ENCODE measurements around the gene DTX1.

DTX1 gene

GRCh38 chr12:113130457-113131135 lies 74.1 kb downstream of the DTX1 start:
- Histone ChIP-seq H3K27me3 (ENCODE audit: insufficient read depth, low read depth) (no peaks in the 10 kb centered on the region), H3K4me3 (IDR thresholded peaks at IDR 0.05; ENCODE audit: insufficient read depth, low read depth, low read length) (no peak overlapping the region), H2AFZ (ENCODE audit: low read depth) (no peak overlapping the region), H3K79me2 (ENCODE audit: insufficient read depth, low read depth) (no peaks in the 10 kb centered on the region), H3K9ac (no peak overlapping the region), H3K4me2 (no peak overlapping the region), H3K36me3 (ENCODE audit: insufficient read depth) (no peaks in the 10 kb centered on the region), H4K20me1 (ENCODE audit: insufficient read depth) (no peaks in the 10 kb centered on the region), H3K27ac (no peak overlapping the region), H3K4me1 (ENCODE audit: low read depth, poor library complexity, severe bottlenecking) (peaks cover 5% of the 10 kb centered on the region)
- no peak for TF ChIP-seq CTCF (conservative IDR thresholded peaks at IDR 0.05; ENCODE audit: low read depth, low read length)

- peaks cover 5% of the 10 kb centered on the region for H3K4me1 ChIP-seq (ENCODE audit: low read depth, poor library complexity, severe bottlenecking)
- no peak for TF ChIP-seq CTCF (conservative IDR thresholded peaks at IDR 0.05; ENCODE audit: low read depth, low read length)
- H3K27ac ChIP-seq = no peak overlapping the region
- H3K27me3 ChIP-seq (ENCODE audit: insufficient read depth, low read depth) = no peaks in the 10 kb centered on the region
- H3K36me3 ChIP-seq (ENCODE audit: insufficient read depth) = no peaks in the 10 kb centered on the region
- no peak overlapping the region for H3K4me2 ChIP-seq
- no peak overlapping the region for H3K9ac ChIP-seq
- H4K20me1 ChIP-seq (ENCODE audit: insufficient read depth) = no peaks in the 10 kb centered on the region
- H3K79me2 ChIP-seq (ENCODE audit: insufficient read depth, low read depth) = no peaks in the 10 kb centered on the region
- no peak overlapping the region for H2AFZ ChIP-seq (ENCODE audit: low read depth)
- H3K4me3 ChIP-seq (IDR thresholded peaks at IDR 0.05; ENCODE audit: insufficient read depth, low read depth, low read length) = no peak overlapping the region
Measured at GRCh38 chr12:113131556-113131955, 75.0 kb downstream of the DTX1 start.

- Histone ChIP-seq H3K27ac (no peak overlapping the region), H4K20me1 (ENCODE audit: insufficient read depth) (no peaks in the 10 kb centered on the region), H3K27me3 (ENCODE audit: insufficient read depth, low read depth) (no peaks in the 10 kb centered on the region), H3K4me2 (no peak overlapping the region), H2AFZ (ENCODE audit: low read depth) (no peak overlapping the region), H3K36me3 (ENCODE audit: insufficient read depth) (no peaks in the 10 kb centered on the region), H3K9ac (no peak overlapping the region), H3K4me3 (IDR thresholded peaks at IDR 0.05; ENCODE audit: insufficient read depth, low read depth, low read length) (no peak overlapping the region), H3K4me1 (ENCODE audit: low read depth, poor library complexity, severe bottlenecking) (peaks cover 8% of the 10 kb centered on the region), H3K79me2 (ENCODE audit: insufficient read depth, low read depth) (no peaks in the 10 kb centered on the region)
- no peak for TF ChIP-seq CTCF (conservative IDR thresholded peaks at IDR 0.05; ENCODE audit: low read depth, low read length)
Measured at GRCh38 chr12:113133036-113133435, 76.5 kb downstream of the DTX1 start.

GRCh38 chr12:113133666-113134065 lies 77.1 kb downstream of the DTX1 start:
- no peaks in the 10 kb centered on the region for H3K27me3 ChIP-seq (ENCODE audit: insufficient read depth, low read depth)
- no peaks in the 10 kb centered on the region for H4K20me1 ChIP-seq (ENCODE audit: insufficient read depth)
- H3K4me3 ChIP-seq (IDR thresholded peaks at IDR 0.05; ENCODE audit: insufficient read depth, low read depth, low read length) = no peak overlapping the region
- no peaks in the 10 kb centered on the region for H3K79me2 ChIP-seq (ENCODE audit: insufficient read depth, low read depth)
- no peaks in the 10 kb centered on the region for H3K36me3 ChIP-seq (ENCODE audit: insufficient read depth)
- H3K4me1 ChIP-seq (ENCODE audit: low read depth, poor library complexity, severe bottlenecking) = peaks cover 14% of the 10 kb centered on the region
- no peak overlapping the region for H3K27ac ChIP-seq
- no peak overlapping the region for H2AFZ ChIP-seq (ENCODE audit: low read depth)
- no peak overlapping the region for H3K9ac ChIP-seq
- TF ChIP-seq CTCF (conservative IDR thresholded peaks at IDR 0.05; ENCODE audit: low read depth, low read length) = no peak
- no peak overlapping the region for H3K4me2 ChIP-seq
